GM19035 (cell line): Measurements from ENCODE around the gene CACUL1.
"Not testable (repeated sequence)": the region's sequence is repeated elsewhere in the genome, so short reads cannot be mapped to it uniquely, and the experiment has no call there.

Experiments used
- ATAC-seq: cut with Tn5 transposase; IDR thresholded peaks from one replicate; pipeline ENCODE4 v1.9.1; 2021; ENCODE audit not compliant: unreplicated experiment

CACUL1 gene

GRCh38 chr10:118658168-118658567, 96.6 kb downstream of the CACUL1 start:
- ATAC-seq = not testable (repeated sequence)

DNA sequence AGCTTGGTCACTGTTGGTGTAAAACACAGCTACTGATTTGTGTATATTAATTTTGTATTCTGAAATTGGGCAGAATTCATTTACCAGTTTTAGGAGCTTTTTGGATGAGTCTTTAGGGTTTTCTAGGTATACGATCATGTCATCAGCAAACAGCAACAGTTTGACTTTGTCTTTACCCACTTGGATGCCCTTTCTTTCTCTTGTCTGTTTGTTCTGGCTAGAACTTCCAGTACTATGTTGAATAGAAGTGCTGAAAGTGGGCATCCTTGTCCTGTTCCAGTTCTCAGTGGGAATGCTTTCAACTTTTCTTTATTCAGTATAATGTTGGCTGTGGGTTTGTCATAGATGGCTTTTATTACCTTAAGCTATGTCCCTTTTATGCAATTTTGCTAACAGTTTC, 109.5 kb downstream of the CACUL1 start:
- ATAC-seq = not testable (repeated sequence)

DNA sequence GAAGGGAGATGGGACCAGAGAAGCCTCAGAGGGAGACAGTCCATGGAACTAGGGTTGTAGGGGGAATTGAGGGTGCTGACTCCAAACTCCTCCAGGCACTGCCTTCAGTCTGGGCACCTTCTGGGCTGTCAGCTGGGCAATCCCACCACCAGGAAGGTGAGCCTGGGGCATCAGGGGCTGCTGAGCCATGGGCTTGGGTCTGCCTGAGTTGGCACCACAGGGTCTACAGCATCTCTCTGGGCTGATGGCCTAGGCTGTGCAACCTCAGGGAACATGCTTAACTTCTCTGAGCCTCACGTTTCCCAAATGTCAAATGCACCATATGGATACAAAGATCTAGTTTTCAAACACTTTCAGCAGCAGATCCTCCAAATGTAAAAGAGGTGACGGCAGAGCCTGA, 112.5 kb downstream of the CACUL1 start:
- ATAC-seq = no peak

DNA sequence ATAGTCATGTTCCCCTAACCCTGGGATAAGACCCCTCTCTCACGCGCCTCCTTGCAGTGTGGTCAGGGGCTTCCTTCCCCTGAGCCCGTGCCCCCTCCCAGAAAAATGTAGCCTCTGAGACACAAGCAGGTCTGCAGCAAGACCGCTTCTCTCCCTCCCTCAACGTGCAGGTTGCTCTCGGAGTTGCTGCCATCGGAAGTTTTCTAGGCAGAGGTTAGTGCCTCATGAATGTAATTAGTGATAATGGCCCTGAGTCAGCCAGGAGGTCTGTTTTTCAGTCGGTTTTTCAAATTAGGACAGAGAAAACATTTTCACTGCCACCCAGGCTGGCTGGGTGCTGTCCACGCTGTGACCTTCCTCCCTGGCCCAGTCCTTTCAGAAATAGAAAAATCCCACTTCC, 116.1 kb downstream of the CACUL1 start:
- no peak for ATAC-seq

- ATAC-seq = no peak
Measured at GRCh38 chr10:118635674-118636402, 118.9 kb downstream of the CACUL1 start.

GRCh38 chr10:118633786-118634185, 121.0 kb downstream of the CACUL1 start:
- no peak for ATAC-seq

- no peak for ATAC-seq
Measured at GRCh38 chr10:118629211-118629610, 125.6 kb downstream of the CACUL1 start.

GRCh38 chr10:118628397-118628796, 126.4 kb downstream of the CACUL1 start:
- no peak for ATAC-seq

DNA sequence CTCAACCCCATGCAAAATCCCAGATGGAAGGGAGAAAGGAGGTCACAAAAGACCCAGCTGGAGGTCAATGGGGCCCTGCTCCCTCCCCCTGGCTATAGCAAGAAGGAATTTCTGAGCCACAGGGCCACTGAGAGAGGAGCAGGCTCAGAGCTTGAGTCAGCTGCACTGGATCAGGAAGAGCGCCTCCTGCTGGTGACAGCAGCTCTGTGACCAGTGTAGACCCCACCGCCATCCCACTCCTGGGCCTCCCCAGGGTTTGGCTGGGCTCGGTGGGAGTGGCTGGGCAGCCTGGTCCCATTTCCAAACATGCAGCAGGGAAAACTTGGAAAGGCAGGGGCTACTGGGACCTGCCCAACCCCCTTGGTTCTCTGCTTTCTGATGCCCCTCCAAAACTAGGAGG, 127.8 kb downstream of the CACUL1 start:
- no peak for ATAC-seq
